Measurements from ENCODE around the gene HAPLN3. TPM values are rescaled to one million over a fixed set of nuclear protein-coding genes. Genes with fewer than 3 reads are reported as not detected.

Gene HAPLN3, protein sequence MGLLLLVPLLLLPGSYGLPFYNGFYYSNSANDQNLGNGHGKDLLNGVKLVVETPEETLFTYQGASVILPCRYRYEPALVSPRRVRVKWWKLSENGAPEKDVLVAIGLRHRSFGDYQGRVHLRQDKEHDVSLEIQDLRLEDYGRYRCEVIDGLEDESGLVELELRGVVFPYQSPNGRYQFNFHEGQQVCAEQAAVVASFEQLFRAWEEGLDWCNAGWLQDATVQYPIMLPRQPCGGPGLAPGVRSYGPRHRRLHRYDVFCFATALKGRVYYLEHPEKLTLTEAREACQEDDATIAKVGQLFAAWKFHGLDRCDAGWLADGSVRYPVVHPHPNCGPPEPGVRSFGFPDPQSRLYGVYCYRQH
- total RNA-seq (2022) (8.8 and 9.1 TPM in 2 replicates), Bru-seq, nascent RNA (percentile 36 among the genes with signal in this experiment), BruChase-seq, experiment 1, labeled RNA remaining after a 6-hour chase (percentile 46 among the genes with signal in this experiment), BruChase-seq, experiment 2, labeled RNA remaining after a 2-hour chase (percentile 43 among the genes with signal in this experiment)
- long read RNA-seq, transcript HAPLN3-201 (5 exons, 1,980 nt), result major isoform, 7 of 9 reads
- long read RNA-seq, partial matches to known transcripts, result 1 of 9 reads
- long read RNA-seq, other reads (novel, unspliced or antisense), result 1 of 9 reads

DNA sequence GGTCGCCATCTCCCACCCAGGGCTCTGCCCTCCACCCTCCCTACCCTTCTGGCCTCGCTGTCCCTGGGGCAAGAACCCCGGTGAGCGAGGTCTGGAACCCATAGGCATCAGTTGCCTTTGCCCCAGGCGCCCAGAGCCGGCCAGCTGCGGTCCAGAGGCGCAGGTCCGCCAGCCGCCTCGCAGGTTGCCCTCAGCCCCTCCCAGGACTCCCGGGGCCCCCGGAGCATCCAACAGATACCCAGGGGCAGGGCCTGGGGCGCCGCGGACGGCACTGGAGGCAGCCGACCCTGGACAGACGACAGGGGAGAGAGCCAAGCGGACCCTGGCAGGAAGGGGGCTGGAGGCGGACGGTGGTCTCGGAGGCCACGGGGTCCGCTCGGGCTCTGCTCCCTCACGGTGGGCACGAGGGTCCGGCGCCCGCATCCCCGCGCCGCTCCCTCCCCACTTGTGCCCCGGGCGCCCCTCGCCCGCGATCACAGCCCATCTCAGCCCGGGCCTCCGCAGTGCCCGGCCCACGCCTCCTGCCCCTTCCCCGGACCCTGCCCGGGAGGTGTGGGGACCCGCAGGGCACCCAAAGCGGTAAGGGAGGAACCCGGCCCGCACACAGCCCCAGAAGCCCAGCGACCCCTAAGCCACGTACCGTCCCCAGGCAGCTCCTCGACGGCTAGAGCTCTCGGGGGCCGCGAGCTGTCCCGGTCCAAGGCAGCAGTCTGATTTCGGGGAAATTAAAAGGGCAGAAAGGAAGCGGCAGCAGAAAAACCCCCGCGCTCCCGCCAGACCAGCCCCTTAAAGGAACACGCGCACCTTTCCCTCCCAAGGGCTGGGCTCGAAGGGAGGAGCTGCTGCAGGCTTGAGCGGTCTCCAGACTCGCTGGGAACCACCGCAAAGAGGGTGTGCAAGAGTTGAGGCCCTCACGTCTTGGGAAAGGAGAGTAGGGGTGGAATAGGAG lies at the start of gene HAPLN3:
Gene HAPLN3, minus strand, starts transcription at position 726 of the 949 bp plus-strand sequence. CDS start 8,246 bp downstream, outside the sequence.
- no TSS peak for BruUV-seq (replicated peaks)
- H3K9me3 Mint-ChIP-seq (ENCODE audit: low read depth, unreplicated experiment), result no peaks in the 10 kb centered on the region
- intact Hi-C loops (cut with micrococcal nuclease; ENCODE audit: unreplicated experiment), result loop anchor here (1.0 to 5.0 kb wide), 4 partner anchors 122 to 348 kb away; partner anchors contain the start of gene FANCI

GRCh38 chr15:88940110-88940675 lies 44.8 kb upstream of the HAPLN3 start:
- BruUV-seq (replicated peaks), result no TSS peak
- DNase-seq, result no peak
- no peak for TF ChIP-seq CTCF (IDR thresholded peaks at IDR 0.05; ENCODE audit: unreplicated experiment)
- H3K9me3 Mint-ChIP-seq (ENCODE audit: low read depth, unreplicated experiment), result no peaks in the 10 kb centered on the region
- H3K27ac Mint-ChIP-seq (ENCODE audit: unreplicated experiment), result no peak overlapping the region
- intact Hi-C loops (cut with micrococcal nuclease; ENCODE audit: unreplicated experiment), result no loop called here
- H3K36me3 Mint-ChIP-seq (ENCODE audit: insufficient read depth, unreplicated experiment), result no peaks in the 10 kb centered on the region
- CTCF ChIA-PET, result no interaction called here
- H3K4me1 Mint-ChIP-seq (ENCODE audit: low read depth, unreplicated experiment), result no peaks in the 10 kb centered on the region
- peaks cover 23% of the 10 kb centered on the region for H3K27me3 Mint-ChIP-seq (ENCODE audit: unreplicated experiment)
- H3K4me3 Mint-ChIP-seq (ENCODE audit: low read depth, unreplicated experiment), result no peak overlapping the region

More for the DNA sequence above, at the start of gene HAPLN3:
- peaks cover 12% of the 10 kb centered on the region for H3K27me3 Mint-ChIP-seq (ENCODE audit: unreplicated experiment)
- H3K27ac Mint-ChIP-seq (ENCODE audit: unreplicated experiment), result no peak within 1 kb of the TSS
- no peak for TF ChIP-seq CTCF (IDR thresholded peaks at IDR 0.05; ENCODE audit: unreplicated experiment)
- H3K4me1 Mint-ChIP-seq (ENCODE audit: low read depth, unreplicated experiment), result peaks cover 16% of the 10 kb centered on the region
- CTCF ChIA-PET, result interaction anchor here (0.6 to 1.6 kb wide), 2 partner anchors 10 kb away, joined by 3 to 7 read pairs; no protein-coding TSS in a partner anchor
- peak; percentile 59 for DNase-seq
- H3K36me3 Mint-ChIP-seq (ENCODE audit: insufficient read depth, unreplicated experiment), result peaks cover 7% of the 10 kb centered on the region
- peak within 1 kb of the TSS; percentile 52 for H3K4me3 Mint-ChIP-seq (ENCODE audit: low read depth, unreplicated experiment)

GRCh38 chr15:88939486-88939806 lies 44.1 kb upstream of the HAPLN3 start:
- intact Hi-C loops (cut with micrococcal nuclease; ENCODE audit: unreplicated experiment), result no loop called here
- Mint-ChIP-seq H3K36me3 (ENCODE audit: insufficient read depth, unreplicated experiment) (no peaks in the 10 kb centered on the region), H3K4me1 (ENCODE audit: low read depth, unreplicated experiment) (no peaks in the 10 kb centered on the region), H3K9me3 (ENCODE audit: low read depth, unreplicated experiment) (no peaks in the 10 kb centered on the region), H3K4me3 (ENCODE audit: low read depth, unreplicated experiment) (no peak overlapping the region), H3K27me3 (ENCODE audit: unreplicated experiment) (peaks cover 30% of the 10 kb centered on the region), H3K27ac (ENCODE audit: unreplicated experiment) (no peak overlapping the region)
- TF ChIP-seq CTCF (IDR thresholded peaks at IDR 0.05; ENCODE audit: unreplicated experiment), result no peak
- BruUV-seq (replicated peaks), result no TSS peak
- CTCF ChIA-PET, result interaction anchor here (0.6 kb wide), 1 partner anchor 455 kb away, joined by 3 read pairs; no protein-coding TSS in a partner anchor
- no peak for DNase-seq
